ENCODE measurements around the gene UBE2Q2.

DNA sequence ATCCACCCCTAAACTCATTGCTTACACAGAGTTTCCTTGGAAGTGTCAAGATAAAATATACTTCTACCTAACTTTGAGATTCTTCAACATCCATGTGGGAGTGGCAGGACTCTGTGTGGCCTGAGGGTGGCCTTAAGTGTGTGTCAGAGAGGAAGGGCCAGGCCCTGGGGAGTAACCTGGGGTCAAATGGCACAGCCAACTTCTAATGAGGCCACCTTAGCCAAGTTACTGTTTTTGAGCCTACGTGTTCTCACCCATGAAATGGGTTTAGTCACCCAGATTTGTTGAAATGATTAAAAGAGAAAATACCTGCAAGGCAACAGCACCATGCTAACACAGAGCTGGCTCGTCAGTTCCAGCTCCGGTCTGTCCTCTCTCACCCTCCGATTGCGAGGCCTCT is 28.5 kb upstream of the UBE2Q2 start:
- TF ChIP-seq ARNT (IDR thresholded peaks at IDR 0.05) (no peak), FOXK2 (IDR thresholded peaks at IDR 0.05) (no peak), BHLHE40 (IDR thresholded peaks at IDR 0.05; ENCODE audit: borderline replicate concordance) (no peak), ZNF384 (IDR thresholded peaks at IDR 0.05) (no peak), SUZ12 (IDR thresholded peaks at IDR 0.05) (no peak), TARDBP (IDR thresholded peaks at IDR 0.05) (no peak), LEF1 (IDR thresholded peaks at IDR 0.05; ENCODE audit: borderline replicate concordance) (no peak), SP1 (IDR thresholded peaks at IDR 0.05) (no peak), ELF4 (IDR thresholded peaks at IDR 0.05) (no peak), L3MBTL2 (conservative IDR thresholded peaks at IDR 0.05) (no peak), HDGF (IDR thresholded peaks at IDR 0.05; ENCODE audit: borderline replicate concordance) (no peak), CTBP1 (IDR thresholded peaks at IDR 0.05; ENCODE audit: borderline replicate concordance) (no peak), FOXA1 (IDR thresholded peaks at IDR 0.05) (no peak)
- TF ChIP-seq, protein P1, sequence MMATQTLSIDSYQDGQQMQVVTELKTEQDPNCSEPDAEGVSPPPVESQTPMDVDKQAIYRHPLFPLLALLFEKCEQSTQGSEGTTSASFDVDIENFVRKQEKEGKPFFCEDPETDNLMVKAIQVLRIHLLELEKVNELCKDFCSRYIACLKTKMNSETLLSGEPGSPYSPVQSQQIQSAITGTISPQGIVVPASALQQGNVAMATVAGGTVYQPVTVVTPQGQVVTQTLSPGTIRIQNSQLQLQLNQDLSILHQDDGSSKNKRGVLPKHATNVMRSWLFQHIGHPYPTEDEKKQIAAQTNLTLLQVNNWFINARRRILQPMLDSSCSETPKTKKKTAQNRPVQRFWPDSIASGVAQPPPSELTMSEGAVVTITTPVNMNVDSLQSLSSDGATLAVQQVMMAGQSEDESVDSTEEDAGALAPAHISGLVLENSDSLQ (IDR thresholded peaks at IDR 0.05), result no peak
